ENCODE data around the gene DCXR. TPM values are rescaled to one million over a fixed set of nuclear protein-coding genes. Genes with fewer than 3 reads are reported as not detected.

Gene DCXR
- total and polyA plus RNA-seq, 2 donors (not counting 3 experiments of a cell fraction or from before 2014, with no cell fraction given): 93.0 to 178 TPM

- H3K4me3 ChIP-seq (replicated peaks in 1 of 3; ENCODE audit: insufficient read depth in 1 of 3, low read depth in 1 of 3, low read length in 3 of 3): no peak overlapping the region
- peaks cover 0 to 23% of the 10 kb centered on the region in 2 experiments for H3K36me3 ChIP-seq (ENCODE audit: control insufficient read depth in 2 of 2, extremely low read depth in 1 of 2, insufficient read depth in 2 of 2, low read length in 2 of 2)
- H3K4me2 ChIP-seq (ENCODE audit: insufficient read depth, low read length): peak overlapping the region; percentile 78
- intact Hi-C loops (cut with micrococcal nuclease) (no loop called here), dilution Hi-C loops (cut with MboI; ENCODE audit: extremely low pct_ligation_motif_present, low sequenced_read_pairs) (no loop called here)
- H3K9me1 ChIP-seq (replicated peaks; ENCODE audit: control insufficient read depth, extremely low read depth, insufficient read depth, low read length): no peaks in the 10 kb centered on the region
- POLR2A ChIA-PET: no interaction called here
- H3K79me2 ChIP-seq (ENCODE audit: control insufficient read depth, insufficient read depth, low read length): peaks cover 14% of the 10 kb centered on the region
- no peaks in the 10 kb centered on the region for H3K27me3 ChIP-seq (ENCODE audit: control insufficient read depth in 2 of 2, insufficient read depth in 2 of 2, low read length in 2 of 2)
- BruUV-seq (replicated peaks): no TSS peak
- no peaks in the 10 kb centered on the region for H4K20me1 ChIP-seq (replicated peaks; ENCODE audit: control insufficient read depth, extremely low read depth, insufficient read depth, low read length)
- H3K9me3 ChIP-seq (replicated peaks; ENCODE audit: control insufficient read depth, insufficient read depth, low read length): no peaks in the 10 kb centered on the region
- no peak for DNase-seq (ENCODE audit: low read depth, low spot score)
- CTCF ChIA-PET: interaction anchor here (0.6 to 1.2 kb wide), 4 partner anchors 8 to 104 kb away, joined by 3 to 4 read pairs (median 4); no protein-coding TSS in a partner anchor
- peaks cover 15% of the 10 kb centered on the region for H3K4me1 ChIP-seq (ENCODE audit: control insufficient read depth, extremely low read depth, insufficient read depth, low read length)
- no peak for FAIRE-seq
- no peak overlapping the region for H3K9ac ChIP-seq (replicated peaks; ENCODE audit: extremely low read depth, insufficient read depth, low read length)
- no peak overlapping the region for H3K27ac ChIP-seq (ENCODE audit: insufficient read depth, low read depth, low read length)
- TF ChIP-seq FOS (IDR thresholded peaks at IDR 0.05; ENCODE audit: borderline replicate concordance, insufficient read depth, low read length): no peak
- TF ChIP-seq EZH2 (IDR thresholded peaks at IDR 0.05; ENCODE audit: borderline replicate concordance, low read depth, low read length, severe bottlenecking): no peak
- TF ChIP-seq JUN (IDR thresholded peaks at IDR 0.05; ENCODE audit: borderline replicate concordance, insufficient read depth, insufficient read length, low read depth): no peak
- no peak for TF ChIP-seq GATA2 (IDR thresholded peaks at IDR 0.05; ENCODE audit: insufficient read depth, insufficient read length, low read depth, low read length)
- TF ChIP-seq, protein P1, sequence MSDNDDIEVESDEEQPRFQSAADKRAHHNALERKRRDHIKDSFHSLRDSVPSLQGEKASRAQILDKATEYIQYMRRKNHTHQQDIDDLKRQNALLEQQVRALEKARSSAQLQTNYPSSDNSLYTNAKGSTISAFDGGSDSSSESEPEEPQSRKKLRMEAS (IDR thresholded peaks at IDR 0.05; ENCODE audit: insufficient read depth, insufficient read length): no peak
- TF ChIP-seq POLR2AphosphoS5 (IDR thresholded peaks at IDR 0.05; ENCODE audit: insufficient read depth, low read depth, low read length): no peak
- TF ChIP-seq, protein P2, sequence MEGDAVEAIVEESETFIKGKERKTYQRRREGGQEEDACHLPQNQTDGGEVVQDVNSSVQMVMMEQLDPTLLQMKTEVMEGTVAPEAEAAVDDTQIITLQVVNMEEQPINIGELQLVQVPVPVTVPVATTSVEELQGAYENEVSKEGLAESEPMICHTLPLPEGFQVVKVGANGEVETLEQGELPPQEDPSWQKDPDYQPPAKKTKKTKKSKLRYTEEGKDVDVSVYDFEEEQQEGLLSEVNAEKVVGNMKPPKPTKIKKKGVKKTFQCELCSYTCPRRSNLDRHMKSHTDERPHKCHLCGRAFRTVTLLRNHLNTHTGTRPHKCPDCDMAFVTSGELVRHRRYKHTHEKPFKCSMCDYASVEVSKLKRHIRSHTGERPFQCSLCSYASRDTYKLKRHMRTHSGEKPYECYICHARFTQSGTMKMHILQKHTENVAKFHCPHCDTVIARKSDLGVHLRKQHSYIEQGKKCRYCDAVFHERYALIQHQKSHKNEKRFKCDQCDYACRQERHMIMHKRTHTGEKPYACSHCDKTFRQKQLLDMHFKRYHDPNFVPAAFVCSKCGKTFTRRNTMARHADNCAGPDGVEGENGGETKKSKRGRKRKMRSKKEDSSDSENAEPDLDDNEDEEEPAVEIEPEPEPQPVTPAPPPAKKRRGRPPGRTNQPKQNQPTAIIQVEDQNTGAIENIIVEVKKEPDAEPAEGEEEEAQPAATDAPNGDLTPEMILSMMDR (IDR thresholded peaks at IDR 0.05; ENCODE audit: extremely low read depth in 1 of 2, insufficient read depth in 1 of 2, low read depth in 1 of 2, low read length in 2 of 2): no peak
- TF ChIP-seq POLR2A (IDR thresholded peaks at IDR 0.05; ENCODE audit: low read depth, low read length): no peak
- no peak for TF ChIP-seq MYC (IDR thresholded peaks at IDR 0.05; ENCODE audit: low read depth, low read length)
- H2AFZ ChIP-seq (ENCODE audit: low read depth, low read length): no peak overlapping the region
Measured at GRCh38 chr17:82063424-82064415, 26.2 kb upstream of the DCXR start.

All from endothelial cell of umbilical vein (primary cell).